Caki2 (cell line): ENCODE data around the gene LINC00237. TPM values are rescaled to one million over a fixed set of nuclear protein-coding genes. Genes with fewer than 3 reads are reported as not detected.

Source experiments
- DNase-seq: peaks from one replicate; pipeline ENCODE4 v3.0.0-alpha.2; 2015; ENCODE audit warnings: low read depth
- in situ Hi-C: cut with HindIII; loops from 2 replicates; pipeline ENCODE4 v1.10.0; 2016; ENCODE audit warnings: low sequenced_read_pairs, low pct_unique_long_range_greater_than_20kb, mixed read lengths
- total RNA-seq: library from RNA; depleted of rRNA; stranded (reverse); fragments of >200 nt; shearing (Covaris generic); gene quantifications from 2 replicates; pipeline ENCODE4 v1.2.3, GENCODE V29; 2014; ENCODE audit warnings: low replicate concordance; rRNA removed

The LINC00237 gene
- total RNA-seq, 1 experiment from 2014 or later: not detected

DNA sequence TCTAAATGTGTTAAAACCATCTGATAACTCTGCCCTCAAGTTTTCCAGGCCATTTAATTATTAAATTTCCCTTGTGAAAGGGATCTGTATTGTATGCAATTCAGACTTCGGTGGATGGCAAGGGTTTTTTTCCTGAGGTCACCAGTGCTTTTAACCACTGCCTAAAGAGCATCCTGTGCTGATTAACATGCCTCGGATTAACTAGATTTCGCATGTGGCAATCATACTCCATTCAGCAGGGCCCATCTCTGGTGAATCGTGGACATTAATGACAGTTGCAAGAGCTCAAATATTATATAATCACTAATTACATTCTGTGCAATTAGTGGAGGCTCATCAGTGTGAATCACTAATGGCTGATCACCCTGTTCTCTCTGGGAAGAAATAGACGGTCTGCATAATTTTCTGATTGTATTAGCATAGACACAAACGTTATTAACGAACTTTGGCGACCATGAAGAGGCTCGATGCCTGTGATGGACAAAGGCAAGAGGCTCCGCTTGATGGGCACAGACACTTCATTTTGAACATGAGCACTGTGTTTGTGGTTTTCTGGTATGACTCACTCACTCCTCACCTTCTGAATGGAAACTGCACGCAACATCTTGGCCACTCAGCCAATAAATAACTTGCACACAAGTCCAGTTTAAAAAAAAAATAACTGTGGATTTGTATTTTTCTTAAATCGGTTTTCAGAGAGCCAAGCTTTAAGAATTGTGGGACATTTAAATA, 31.4 kb downstream of the LINC00237 start:
- in situ Hi-C loops: no loop called here
- DNase-seq: peak; percentile 67

DNA sequence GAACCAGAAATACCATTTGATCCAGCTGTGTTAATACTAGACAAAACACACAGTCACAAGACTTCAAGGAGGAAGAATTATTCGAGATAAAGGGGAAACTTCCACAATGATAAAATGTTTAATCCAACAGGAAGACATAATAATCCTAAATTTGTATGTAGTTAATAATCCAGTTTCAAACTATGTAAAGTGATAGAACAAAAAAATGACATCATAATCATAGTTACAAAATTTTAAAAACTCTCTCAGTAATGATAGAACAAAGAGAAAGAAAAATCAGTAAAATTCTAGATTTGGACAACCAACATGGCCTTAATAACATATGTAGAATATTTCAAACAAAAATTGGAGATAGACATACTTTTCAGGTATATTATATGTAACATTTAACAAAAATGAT, 38.9 kb downstream of the LINC00237 start:
- in situ Hi-C loops: no loop called here
- DNase-seq: no peak

DNA sequence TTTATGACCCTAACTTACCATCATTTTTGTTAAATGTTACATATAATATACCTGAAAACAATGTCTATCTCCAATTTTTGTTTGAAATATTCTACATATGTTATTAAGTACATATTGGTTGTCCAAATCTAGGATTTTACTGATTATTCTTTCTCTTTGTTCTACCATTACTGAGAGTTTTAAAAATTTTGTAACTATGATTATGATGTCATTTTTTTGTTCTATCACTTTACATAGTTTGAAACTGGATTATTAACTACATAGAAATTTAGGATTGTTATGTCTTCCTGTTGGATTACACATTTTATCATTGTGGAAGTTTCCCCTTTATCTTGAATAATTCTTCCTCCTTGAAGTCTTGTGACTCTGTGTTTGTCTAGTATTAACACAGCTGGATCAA, 41.2 kb downstream of the LINC00237 start:
- no peak for DNase-seq
- in situ Hi-C loops: no loop called here

DNA sequence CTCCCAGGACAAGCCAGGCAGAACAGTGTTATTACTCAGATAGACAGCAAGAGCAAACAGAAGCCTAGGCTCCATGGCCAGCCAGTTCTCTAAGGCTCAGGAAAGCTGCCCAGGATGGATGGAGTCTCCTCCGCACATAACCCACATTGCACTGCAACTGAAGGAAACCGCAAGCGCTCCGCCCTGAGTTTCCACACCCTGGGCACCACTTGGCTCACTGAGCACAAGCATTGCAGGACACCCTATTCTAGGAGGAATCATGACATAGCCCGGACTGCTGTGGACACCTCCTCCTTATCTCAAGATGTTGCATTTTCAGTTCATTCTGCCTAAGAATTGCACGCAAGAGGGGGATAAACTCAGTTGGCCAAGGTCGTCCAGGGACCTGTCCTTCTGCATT, 42.9 kb downstream of the LINC00237 start:
- in situ Hi-C loops: no loop called here
- no peak for DNase-seq

DNA sequence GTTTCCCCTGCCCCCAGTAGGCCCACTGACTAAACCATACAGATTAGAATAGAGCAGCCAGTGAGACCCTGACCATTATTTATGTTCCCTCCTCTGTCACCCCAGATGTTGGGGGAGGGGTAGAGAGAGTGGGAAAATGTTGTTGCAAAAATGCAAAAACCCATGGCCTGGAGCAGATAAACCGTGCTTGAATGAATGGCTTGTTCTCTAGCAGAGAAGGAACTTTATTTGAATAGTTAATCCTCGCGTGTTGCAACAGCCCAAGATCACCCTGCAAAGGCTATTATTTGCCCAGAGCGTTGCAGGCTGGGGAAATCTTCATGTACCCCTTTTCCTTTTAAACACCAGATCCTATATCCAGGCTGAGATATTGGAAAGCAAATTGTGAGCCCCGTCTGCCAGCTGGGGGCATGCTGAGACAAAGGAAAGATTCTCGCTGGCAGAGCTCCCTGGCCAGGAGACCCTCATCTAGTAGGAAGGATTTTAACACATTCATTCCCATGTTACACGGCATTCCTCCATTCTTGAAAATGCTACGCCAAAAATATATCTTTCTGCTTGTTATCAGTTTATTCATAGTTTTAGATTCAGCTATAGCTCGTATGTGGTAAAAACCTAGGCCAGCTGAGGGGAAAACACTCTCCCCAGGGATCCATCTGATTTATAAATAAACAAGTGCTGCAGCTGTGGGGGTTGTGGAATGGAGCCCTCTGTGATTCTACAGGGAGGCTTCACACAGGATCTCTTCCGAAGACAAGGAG, 53.0 kb downstream of the LINC00237 start:
- in situ Hi-C loops: no loop called here
- DNase-seq: no peak

DNA sequence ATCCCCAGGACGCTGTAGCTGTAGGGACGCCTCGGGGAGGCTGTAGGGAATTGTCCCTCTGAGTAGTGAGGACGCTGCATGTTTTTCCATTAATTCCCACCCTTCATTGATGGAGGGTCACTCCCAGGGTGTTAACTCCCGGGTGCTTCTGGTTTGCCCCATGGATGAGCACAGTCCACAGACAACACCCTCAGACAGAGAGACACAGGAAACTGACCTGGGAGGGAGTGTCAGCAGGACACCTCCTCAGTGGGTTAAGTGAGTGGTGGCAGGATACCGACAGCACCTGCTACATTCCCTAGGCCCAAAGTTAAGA, 53.5 kb downstream of the LINC00237 start:
- DNase-seq: no peak
- in situ Hi-C loops: no loop called here

DNA sequence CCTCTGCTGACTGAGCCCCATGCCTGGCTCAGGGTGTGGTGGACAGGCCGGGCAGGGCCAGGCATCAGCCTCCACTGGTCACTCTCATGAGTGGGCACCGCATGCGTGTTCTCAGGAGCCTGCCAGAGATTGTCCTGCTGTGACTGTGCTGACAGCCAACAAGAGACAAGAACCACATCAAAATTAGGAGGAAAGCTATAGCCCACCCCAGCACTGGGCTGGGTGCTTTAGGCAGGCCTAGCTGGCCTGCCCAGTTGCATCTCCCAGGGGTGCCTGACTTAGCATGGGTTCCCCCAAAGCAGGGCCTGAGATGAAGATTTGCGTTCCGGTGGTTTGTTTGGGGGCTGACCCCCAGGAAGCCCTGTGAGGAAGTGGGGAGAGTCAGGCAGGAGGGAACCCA, 53.9 kb downstream of the LINC00237 start:
- in situ Hi-C loops: no loop called here
- no peak for DNase-seq

DNA sequence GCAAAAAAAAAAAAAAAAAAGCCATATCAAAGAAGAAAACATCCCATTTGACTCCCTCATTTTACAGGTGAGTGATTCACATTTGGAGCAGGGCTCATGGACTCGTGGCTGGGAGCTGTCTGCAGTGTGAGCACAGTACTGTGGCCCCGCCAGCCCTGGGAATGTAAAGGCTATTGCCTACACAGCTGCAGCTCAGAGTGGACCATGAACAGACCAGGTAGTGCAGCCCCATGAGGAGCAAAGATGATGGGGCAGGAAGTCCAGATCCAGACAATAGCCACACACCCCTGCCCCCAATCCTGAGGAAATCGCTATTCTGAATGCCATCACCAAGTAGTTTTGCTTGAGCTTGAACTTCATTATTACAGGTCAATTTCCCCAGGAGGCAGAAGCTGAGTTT, 55.4 kb downstream of the LINC00237 start:
- in situ Hi-C loops: no loop called here
- no peak for DNase-seq

DNA sequence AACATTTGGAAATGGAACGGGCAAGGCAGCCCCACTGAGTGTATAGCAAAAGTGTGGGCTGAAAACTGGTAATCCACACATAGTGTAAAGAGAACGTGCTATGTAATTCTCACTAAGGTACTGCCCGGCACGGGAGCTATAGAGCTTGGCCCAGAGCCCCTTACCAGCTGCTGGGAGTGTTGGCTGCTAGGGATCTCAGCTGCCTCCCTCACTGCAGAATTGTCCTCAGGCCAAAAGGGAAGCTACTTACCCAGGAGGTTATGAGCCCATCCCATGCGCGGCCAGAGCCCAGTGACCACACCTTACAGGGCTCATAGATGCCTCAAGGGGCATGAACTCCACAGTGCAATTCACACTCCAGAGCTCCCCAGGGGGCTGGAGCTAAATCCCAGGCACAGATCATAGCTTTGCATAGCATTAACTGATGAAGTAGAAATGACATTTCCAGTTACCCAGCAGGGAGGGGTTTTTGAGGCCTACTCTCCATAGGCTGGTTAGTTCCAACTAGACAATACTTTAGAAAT, 56.8 kb downstream of the LINC00237 start:
- DNase-seq: no peak
- in situ Hi-C loops: no loop called here

DNA sequence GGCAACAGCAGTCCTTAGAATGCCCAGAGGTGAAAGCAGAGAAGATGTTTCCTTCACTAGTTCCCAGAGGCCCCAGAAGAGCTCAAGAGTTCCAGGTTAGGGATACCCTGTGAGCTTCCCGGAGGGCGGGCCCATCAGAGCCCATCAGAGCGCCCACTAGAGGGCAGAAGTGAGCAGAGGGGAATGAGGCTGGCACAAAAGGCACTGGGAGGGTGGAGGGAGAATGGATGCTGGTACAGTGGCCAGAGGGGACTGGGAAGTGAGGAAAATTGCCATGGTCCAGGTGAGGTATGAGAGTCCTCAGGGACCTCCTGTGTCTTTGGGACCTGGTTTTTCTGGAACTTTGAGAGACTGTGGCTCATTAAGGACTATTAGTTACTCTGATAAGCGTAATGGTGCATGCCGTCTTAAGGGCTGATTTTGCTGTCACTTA, 57.3 kb downstream of the LINC00237 start:
- in situ Hi-C loops: no loop called here
- no peak for DNase-seq

DNA sequence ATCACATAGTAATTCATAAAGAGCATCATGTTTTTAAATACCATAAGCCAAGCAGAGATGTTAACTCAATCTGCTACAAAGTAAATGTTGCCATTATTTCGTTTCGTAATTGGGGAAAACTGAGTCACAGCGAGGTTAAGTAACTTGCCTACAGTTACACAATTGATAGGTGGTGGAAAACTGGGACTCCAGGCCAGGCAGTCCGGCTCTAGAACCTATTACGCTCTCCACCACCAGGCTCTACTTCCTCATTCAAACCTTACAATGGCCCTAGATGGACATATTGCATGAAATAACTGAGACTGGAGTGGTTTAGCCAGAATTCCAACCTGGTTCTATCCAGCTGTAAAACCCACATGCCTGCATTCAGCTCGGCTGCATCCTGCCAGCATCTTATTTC, 58.2 kb downstream of the LINC00237 start:
- in situ Hi-C loops: no loop called here
- DNase-seq: no peak

DNA sequence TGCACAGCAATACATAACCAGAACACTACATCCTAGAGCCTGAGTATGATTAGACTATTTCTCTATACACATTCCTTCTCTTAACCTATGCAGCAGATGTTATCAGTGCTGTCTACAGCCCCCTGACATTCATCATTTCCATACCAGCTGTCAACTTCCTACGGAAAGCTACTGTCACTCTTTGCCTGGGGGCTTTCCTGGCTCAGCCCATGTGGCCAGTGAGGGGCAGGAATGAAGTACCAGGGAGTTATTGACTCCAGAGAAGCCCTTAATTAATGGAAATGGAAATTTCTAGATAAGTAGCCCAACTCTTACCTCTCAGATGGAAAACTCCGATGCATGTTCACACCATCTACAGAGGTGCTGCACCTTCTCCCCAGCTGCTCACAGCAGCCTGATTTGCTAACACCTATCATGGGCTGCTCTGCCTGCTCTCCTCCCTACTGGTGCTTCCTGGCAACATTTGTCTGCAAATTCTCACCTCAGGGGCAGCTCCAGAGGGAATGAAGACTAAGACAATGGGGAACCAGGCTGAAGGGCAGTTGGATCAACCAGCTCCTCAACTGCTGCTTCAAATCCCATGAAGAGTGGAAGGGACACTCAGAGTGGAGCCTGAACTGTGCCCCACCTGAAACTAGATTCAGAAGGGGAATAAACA, 59.6 kb downstream of the LINC00237 start:
- DNase-seq: no peak
- in situ Hi-C loops: no loop called here

Other genes with a start within 250 kb of the LINC00237 start
- 8.4 and 8.7 TPM in 2 replicates for gene KIZ, start 19.7 kb upstream of the LINC00237 start, total RNA-seq
- gene XRN2, start 197.0 kb upstream of the LINC00237 start, total RNA-seq: 116 and 122 TPM in 2 replicates